Measurements from ENCODE around the gene ARHGAP6. TPM values are rescaled to one million over a fixed set of nuclear protein-coding genes. Genes with fewer than 3 reads are reported as not detected.

Gene ARHGAP6
- total and polyA plus RNA-seq, 9 of the 15 experiments (the other 6 are each of a cell fraction or from before 2014, with no cell fraction given): 12.5 to 63.6 (median 41.8) TPM

GRCh38 chrX:11703855-11704254 lies 38.1 kb upstream of the ARHGAP6 start (continued):
- TF ChIP-seq ZBTB5 (IDR thresholded peaks at IDR 0.05): no peak
- no peak for TF ChIP-seq NFYB (IDR thresholded peaks at IDR 0.05; ENCODE audit: extremely low read depth, insufficient read length)

- no peak for FAIRE-seq
- intact Hi-C loops (cut with micrococcal nuclease) (no loop called here), in situ Hi-C loops (cut with MboI) (no loop called here)
- Histone ChIP-seq H3K79me2 (ENCODE audit: control insufficient read depth, insufficient read depth, low read length) (no peaks in the 10 kb centered on the region), H3K9me1 (ENCODE audit: control insufficient read depth, insufficient read depth, low read length) (no peaks in the 10 kb centered on the region), H3K9ac (ENCODE audit: insufficient read depth in 1 of 2, low read depth in 2 of 2, low read length in 2 of 2) (no peak overlapping the region), H3K36me3 (ENCODE audit: control insufficient read depth, insufficient read depth, low read length) (no peaks in the 10 kb centered on the region), H4K20me1 (replicated peaks; ENCODE audit: control insufficient read depth, insufficient read depth, low read length) (no peaks in the 10 kb centered on the region), H3K27me3 (ENCODE audit: control insufficient read depth in 2 of 2, insufficient read depth in 2 of 2, low read length in 2 of 2) (peaks cover 0 to 16% of the 10 kb centered on the region in 2 experiments; a peak in 3 of 5 replicates), H3K4me2 (ENCODE audit: insufficient read depth, low read length) (no peak overlapping the region), H3K9me3 (replicated peaks; ENCODE audit: control insufficient read depth, insufficient read depth, low read depth, low read length) (no peaks in the 10 kb centered on the region), H3K4me3 (no peak overlapping the region), H3K27ac (ENCODE audit: extremely low read depth, low read depth, low read length) (no peak overlapping the region), H2AFZ (ENCODE audit: low read depth, low read length) (no peak overlapping the region), H3K4me1 (replicated peaks in 1 of 2; ENCODE audit: control insufficient read depth in 2 of 2, insufficient read depth in 2 of 2, low read length in 2 of 2) (no peaks in the 10 kb centered on the region)
- POLR2A ChIA-PET: interaction anchor here (0.6 to 1.6 kb wide), 3 partner anchors 14 to 261 kb away, joined by 3 to 5 read pairs (median 4); no protein-coding TSS in a partner anchor
- no peak for ATAC-seq
- BruUV-seq (replicated peaks): no TSS peak
- no peak for DNase-seq (ENCODE audit: extremely low read depth in 1 of 4, low spot score in 3 of 4)
- CTCF ChIA-PET (ENCODE audit: low intra/inter-chr PET ratio): no interaction called here
- WGBS (ENCODE audit: insufficient coverage, low coverage, missing lambda C conversion rate): 0% methylated on average over 5 of the region's 6 CpGs
- TF ChIP-seq GATAD2B (IDR thresholded peaks at IDR 0.05; ENCODE audit: borderline replicate concordance): no peak
- TF ChIP-seq PBX2 (CRISPR knock-in tag; IDR thresholded peaks at IDR 0.05; ENCODE audit: low read depth): no peak
- no peak for TF ChIP-seq PBX2 (tag; conservative IDR thresholded peaks at IDR 0.05; ENCODE audit: low read depth)
- no peak for TF ChIP-seq ID3 (CRISPR knock-in tag; IDR thresholded peaks at IDR 0.05)
- TF ChIP-seq ID3 (tag; IDR thresholded peaks at IDR 0.05): no peak
- no peak for TF ChIP-seq CLOCK (CRISPR knock-in tag; IDR thresholded peaks at IDR 0.05; ENCODE audit: borderline replicate concordance)
- TF ChIP-seq CHD2 (IDR thresholded peaks at IDR 0.05; ENCODE audit: low read depth, low read length): no peak
These were observed 37.4 kb upstream of the ARHGAP6 start for GRCh38 chrX:11702965-11703631.
